Measurements from ENCODE around the gene MUC21. TPM values are rescaled to one million over a fixed set of nuclear protein-coding genes. Genes with fewer than 3 reads are reported as not detected.

MUC21 gene
- total RNA-seq, 4 donors from 2014 or later, result 0.13 to 9.9 (median 1.2) TPM

DNA sequence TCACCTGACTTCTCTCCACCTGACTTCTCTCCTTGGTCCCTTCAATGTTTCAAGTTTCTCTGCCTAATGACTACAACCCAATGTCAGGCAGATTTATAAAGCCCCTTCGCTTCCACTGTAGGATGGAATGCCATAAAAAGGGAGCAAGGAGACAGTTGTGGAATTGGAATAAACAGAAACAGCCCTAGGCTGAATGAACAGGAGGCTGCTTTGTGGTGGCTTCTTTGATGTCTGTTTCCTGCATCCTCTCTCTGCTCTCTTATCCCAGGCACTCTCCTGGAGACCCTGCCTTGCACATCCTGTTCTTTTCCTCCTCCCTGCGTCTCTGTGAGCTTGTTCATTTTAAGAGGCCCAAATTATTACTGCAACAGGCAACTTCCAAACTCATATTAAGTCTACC, 25.8 kb upstream of the MUC21 start:
- no peak for ATAC-seq
- WGBS, 2 donors (ENCODE audit: low coverage in 1 of 2), result 77% methylated on average over 1 to 2 of the region's 2 CpGs
- peaks cover 47% of the 10 kb centered on the region for H3K27me3 ChIP-seq

DNA sequence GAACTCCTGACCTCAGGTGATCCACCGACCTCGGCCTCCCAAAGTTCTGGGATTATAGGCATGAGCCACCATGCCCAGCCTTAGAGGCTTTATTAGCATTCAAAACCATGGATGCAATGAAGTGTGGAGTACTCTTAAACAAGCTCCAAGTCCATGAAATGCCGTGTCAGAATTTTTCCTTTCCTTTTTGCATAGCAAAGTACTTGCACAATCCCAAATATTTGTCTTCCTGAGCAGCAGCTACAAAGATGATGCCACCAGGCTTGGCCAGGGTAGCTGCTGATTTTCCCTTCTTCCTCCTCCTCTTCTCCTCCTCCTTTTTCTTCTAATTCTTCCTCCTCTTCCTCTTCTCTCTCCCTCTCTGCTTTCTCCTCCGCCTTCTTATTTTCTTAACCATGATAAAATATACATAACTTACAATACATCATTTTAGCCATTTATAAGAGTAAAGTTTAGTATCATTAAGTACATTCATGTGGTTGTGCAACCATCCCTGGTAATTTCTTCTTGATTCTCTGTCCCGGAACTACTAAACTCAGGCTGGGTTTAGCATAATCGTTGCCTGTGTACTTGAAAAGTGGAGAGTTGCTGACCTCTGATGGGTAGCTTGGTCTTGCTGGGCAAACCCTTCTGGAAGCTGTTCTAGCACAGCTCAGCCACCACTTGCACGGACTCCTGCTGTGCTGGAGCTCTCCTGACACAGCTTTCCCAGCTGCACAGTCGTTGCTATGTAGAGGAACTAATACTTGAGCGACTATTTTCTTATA, 22.4 kb upstream of the MUC21 start:
- no peak for ATAC-seq
- TF ChIP-seq POLR2A (IDR thresholded peaks at IDR 0.05) (no peak), EP300 (IDR thresholded peaks at IDR 0.05) (no peak), CTCF (IDR thresholded peaks at IDR 0.05) (no peak), POLR2AphosphoS5 (IDR thresholded peaks at IDR 0.05) (no peak)
- WGBS, 2 donors (ENCODE audit: low coverage in 1 of 2), result 75 to 77% methylated on average over 6 to 7 of the region's 9 CpGs
- Histone ChIP-seq H3K9me3 (no peaks in the 10 kb centered on the region), H3K27ac (no peak overlapping the region), H3K36me3 (no peaks in the 10 kb centered on the region), H3K4me3 (no peak overlapping the region), H3K4me1 (peaks cover 0 to 2% (median 0%) of the 10 kb centered on the region in 3 donors), H3K27me3 (peaks cover 34% of the 10 kb centered on the region)

More for the DNA sequence above, 25.8 kb upstream of the MUC21 start:
- Histone ChIP-seq H3K36me3 (no peaks in the 10 kb centered on the region), H3K27ac (no peak overlapping the region), H3K9me3 (no peaks in the 10 kb centered on the region), H3K4me3 (no peak overlapping the region), H3K4me1 (peaks cover 0 to 15% (median 0%) of the 10 kb centered on the region in 3 donors)
- TF ChIP-seq EP300 (IDR thresholded peaks at IDR 0.05) (no peak), POLR2AphosphoS5 (IDR thresholded peaks at IDR 0.05) (no peak), POLR2A (IDR thresholded peaks at IDR 0.05) (no peak), CTCF (IDR thresholded peaks at IDR 0.05) (no peak)

GRCh38 chr6:30962716-30963115, 20.8 kb upstream of the MUC21 start:
- Histone ChIP-seq H3K4me3 (no peak overlapping the region), H3K4me1 (no peaks in the 10 kb centered on the region), H3K27ac (no peak overlapping the region), H3K36me3 (no peaks in the 10 kb centered on the region), H3K27me3 (peaks cover 34% of the 10 kb centered on the region), H3K9me3 (no peaks in the 10 kb centered on the region)
- no peak for TF ChIP-seq POLR2A (IDR thresholded peaks at IDR 0.05)
- TF ChIP-seq POLR2AphosphoS5 (IDR thresholded peaks at IDR 0.05), result no peak
- TF ChIP-seq EP300 (IDR thresholded peaks at IDR 0.05), result no peak
- no peak for TF ChIP-seq CTCF (IDR thresholded peaks at IDR 0.05)
- no peak for ATAC-seq

GRCh38 chr6:30963641-30964040, 19.9 kb upstream of the MUC21 start:
- no peak for ATAC-seq
- Histone ChIP-seq H3K36me3 (no peaks in the 10 kb centered on the region), H3K4me3 (no peak overlapping the region), H3K27me3 (peaks cover 26% of the 10 kb centered on the region), H3K9me3 (no peaks in the 10 kb centered on the region), H3K4me1 (no peaks in the 10 kb centered on the region), H3K27ac (no peak overlapping the region)
- TF ChIP-seq POLR2AphosphoS5 (IDR thresholded peaks at IDR 0.05), result peak; percentile 20
- TF ChIP-seq EP300 (IDR thresholded peaks at IDR 0.05), result no peak
- WGBS, 2 donors (ENCODE audit: low coverage in 1 of 2), result 69 to 76% methylated on average over 5 to 6 of the region's 6 CpGs

DNA sequence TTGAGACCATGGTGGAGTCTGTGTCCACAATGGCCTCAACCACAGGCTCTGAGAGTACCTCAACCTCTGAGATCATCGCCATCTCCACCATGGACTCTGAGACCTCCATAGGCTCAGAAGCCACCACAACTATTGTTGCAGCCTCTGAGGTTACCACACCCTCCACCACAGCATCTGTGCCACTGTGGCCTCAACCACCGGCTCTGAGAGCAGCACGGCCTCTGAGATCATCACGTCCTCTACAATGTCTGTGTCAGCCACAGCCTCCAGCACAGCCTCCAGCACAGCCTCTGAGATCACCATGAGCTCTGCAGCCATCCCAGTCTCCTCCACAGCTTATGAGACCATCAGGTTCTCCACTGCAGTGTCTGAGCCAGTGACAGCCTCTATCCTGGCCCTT, 19.4 kb upstream of the MUC21 start:
- 67 to 96% methylated on average over 1 to 4 of the region's 4 CpGs for WGBS, 2 donors (ENCODE audit: low coverage in 1 of 2)
- no peak for ATAC-seq
- Histone ChIP-seq H3K36me3 (no peaks in the 10 kb centered on the region), H3K4me1 (no peaks in the 10 kb centered on the region), H3K9me3 (no peaks in the 10 kb centered on the region), H3K4me3 (no peak overlapping the region), H3K27ac (no peak overlapping the region), H3K27me3 (peaks cover 26% of the 10 kb centered on the region)
- no peak for TF ChIP-seq CTCF (IDR thresholded peaks at IDR 0.05)
- TF ChIP-seq POLR2A (IDR thresholded peaks at IDR 0.05), result no peak
- no peak for TF ChIP-seq EP300 (IDR thresholded peaks at IDR 0.05)
- TF ChIP-seq POLR2AphosphoS5 (IDR thresholded peaks at IDR 0.05), result no peak

Measured in gastroesophageal sphincter (tissue), 4 donors.